Mononuclear cell (primary cell): Measurements from ENCODE around the gene LIMCH1. TPM values are rescaled to one million over a fixed set of nuclear protein-coding genes. Genes with fewer than 3 reads are reported as not detected.
"Not testable (repeated sequence)": the region's sequence is repeated elsewhere in the genome, so short reads cannot be mapped to it uniquely, and the experiment has no call there.

Source experiments
- H3K27me3 ChIP-seq: 2 replicates; pipeline ENCODE4 v1.6.0; 2011; ENCODE audit warnings: low read length, control low read depth; ENCODE audit not compliant: insufficient read depth
- H3K4me1 ChIP-seq: 2 replicates; pipeline ENCODE4 v1.5.1; 2011; ENCODE audit warnings: mild to moderate bottlenecking, low read length, control low read depth; ENCODE audit not compliant: insufficient read depth
- H3K4me3 ChIP-seq: 2 replicates; pipeline ENCODE4 v1.5.1; 2011; ENCODE audit warnings: mild to moderate bottlenecking, low read length, moderate library complexity
- H3K9me3 ChIP-seq: 2 replicates; pipeline ENCODE4 v1.5.1; 2011; ENCODE audit warnings: low read depth, mild to moderate bottlenecking, control low read depth, low read length
- total RNA-seq: library from RNA; depleted of rRNA; stranded (reverse); fragments of >200 nt; gene quantifications from one replicate; pipeline ENCODE4 v1.2.3, GENCODE V29; 2012

LIMCH1 gene
- total RNA-seq, 1 donor = 0.10 TPM

- H3K27me3 ChIP-seq = no peaks in the 10 kb centered on the region
- H3K4me1 ChIP-seq = no peaks in the 10 kb centered on the region
- no peaks in the 10 kb centered on the region for H3K9me3 ChIP-seq
- no peak overlapping the region for H3K4me3 ChIP-seq
Observed at GRCh38 chr4:41709844-41710481, 172.0 kb downstream of the LIMCH1 start.

GRCh38 chr4:41711654-41712053 is 173.7 kb downstream of the LIMCH1 start:
- H3K9me3 ChIP-seq, H3K27me3 ChIP-seq, H3K4me3 ChIP-seq, H3K4me1 ChIP-seq: not testable (repeated sequence)

- Histone ChIP-seq H3K4me3 (no peak overlapping the region), H3K9me3 (no peaks in the 10 kb centered on the region), H3K27me3 (no peaks in the 10 kb centered on the region), H3K4me1 (no peaks in the 10 kb centered on the region)
Observed at GRCh38 chr4:41712425-41712824, 174.5 kb downstream of the LIMCH1 start.

- no peaks in the 10 kb centered on the region for H3K4me1 ChIP-seq
- H3K4me3 ChIP-seq = no peak overlapping the region
- no peaks in the 10 kb centered on the region for H3K27me3 ChIP-seq
- H3K9me3 ChIP-seq = no peaks in the 10 kb centered on the region
Observed at GRCh38 chr4:41713768-41714167, 175.8 kb downstream of the LIMCH1 start.

- Histone ChIP-seq H3K4me3 (no peak overlapping the region), H3K4me1 (no peaks in the 10 kb centered on the region), H3K27me3 (no peaks in the 10 kb centered on the region), H3K9me3 (no peaks in the 10 kb centered on the region)
Observed at GRCh38 chr4:41714364-41715000, 176.5 kb downstream of the LIMCH1 start.

- Histone ChIP-seq H3K4me1 (no peaks in the 10 kb centered on the region), H3K4me3 (no peak overlapping the region), H3K9me3 (no peaks in the 10 kb centered on the region), H3K27me3 (no peaks in the 10 kb centered on the region)
Observed at GRCh38 chr4:41715155-41715554, 177.2 kb downstream of the LIMCH1 start.

GRCh38 chr4:41718907-41719306 is 180.9 kb downstream of the LIMCH1 start:
- Histone ChIP-seq H3K9me3 (no peaks in the 10 kb centered on the region), H3K27me3 (peaks cover 3% of the 10 kb centered on the region), H3K4me1 (no peaks in the 10 kb centered on the region), H3K4me3 (no peak overlapping the region)

- no peaks in the 10 kb centered on the region for H3K4me1 ChIP-seq
- H3K9me3 ChIP-seq = no peaks in the 10 kb centered on the region
- no peak overlapping the region for H3K4me3 ChIP-seq
- peaks cover 3% of the 10 kb centered on the region for H3K27me3 ChIP-seq
Observed at GRCh38 chr4:41719417-41719816, 181.5 kb downstream of the LIMCH1 start.

GRCh38 chr4:41722181-41722580 is 184.2 kb downstream of the LIMCH1 start:
- H3K27me3 ChIP-seq = peaks cover 3% of the 10 kb centered on the region
- no peak overlapping the region for H3K4me3 ChIP-seq
- H3K9me3 ChIP-seq = peaks cover 12% of the 10 kb centered on the region
- H3K4me1 ChIP-seq = no peaks in the 10 kb centered on the region

- Histone ChIP-seq H3K9me3 (peaks cover 12% of the 10 kb centered on the region), H3K4me3 (no peak overlapping the region), H3K4me1 (no peaks in the 10 kb centered on the region), H3K27me3 (peaks cover 3% of the 10 kb centered on the region)
Observed at GRCh38 chr4:41723286-41723685, 185.3 kb downstream of the LIMCH1 start.

GRCh38 chr4:41725254-41725653 is 187.3 kb downstream of the LIMCH1 start:
- Histone ChIP-seq H3K4me1 (no peaks in the 10 kb centered on the region), H3K4me3 (no peak overlapping the region)

GRCh38 chr4:41727861-41728572 is 190.1 kb downstream of the LIMCH1 start:
- H3K9me3 ChIP-seq = peaks cover 12% of the 10 kb centered on the region

More at GRCh38 chr4:41725254-41725653, 187.3 kb downstream of the LIMCH1 start:
- peaks cover 12% of the 10 kb centered on the region for H3K9me3 ChIP-seq
- H3K27me3 ChIP-seq = peaks cover 3% of the 10 kb centered on the region

GRCh38 chr4:41728573-41728913 is 190.6 kb downstream of the LIMCH1 start:
- Histone ChIP-seq H3K4me3 (no peak overlapping the region), H3K27me3 (no peaks in the 10 kb centered on the region), H3K4me1 (no peaks in the 10 kb centered on the region), H3K9me3 (peaks cover 12% of the 10 kb centered on the region)

More at GRCh38 chr4:41727861-41728572, 190.1 kb downstream of the LIMCH1 start:
- H3K4me3 ChIP-seq = no peak overlapping the region
- H3K4me1 ChIP-seq = no peaks in the 10 kb centered on the region
- H3K27me3 ChIP-seq = peaks cover 3% of the 10 kb centered on the region

GRCh38 chr4:41731569-41732126 is 193.7 kb downstream of the LIMCH1 start:
- H3K4me1 ChIP-seq = no peaks in the 10 kb centered on the region
- no peaks in the 10 kb centered on the region for H3K27me3 ChIP-seq
- H3K9me3 ChIP-seq = no peaks in the 10 kb centered on the region
- no peak overlapping the region for H3K4me3 ChIP-seq

GRCh38 chr4:41734371-41734770 is 196.4 kb downstream of the LIMCH1 start:
- no peaks in the 10 kb centered on the region for H3K9me3 ChIP-seq
- no peaks in the 10 kb centered on the region for H3K4me1 ChIP-seq
- no peaks in the 10 kb centered on the region for H3K27me3 ChIP-seq
- H3K4me3 ChIP-seq = no peak overlapping the region
